HPDE6-E6E7 (cell line): Measurements from ENCODE around the gene NIPA2.

ENCODE experiments used
- DNase-seq: peaks from one replicate; pipeline ENCODE4 v3.0.0; 2011; ENCODE audit warnings: missing footprints; ENCODE audit errors: extremely low spot score

NIPA2 gene

GRCh38 chr15:22902981-22903380, 64.5 kb downstream of the NIPA2 start:
- no peak for DNase-seq

GRCh38 chr15:22903427-22903826, 65.0 kb downstream of the NIPA2 start:
- DNase-seq = no peak

- no peak for DNase-seq
Measured at GRCh38 chr15:22903961-22904534, 65.6 kb downstream of the NIPA2 start.

GRCh38 chr15:22904736-22905135, 66.3 kb downstream of the NIPA2 start:
- no peak for DNase-seq

GRCh38 chr15:22907161-22907950, 68.9 kb downstream of the NIPA2 start:
- no peak for DNase-seq

- DNase-seq = no peak
Measured at GRCh38 chr15:22908830-22909229, 70.4 kb downstream of the NIPA2 start.

GRCh38 chr15:22911306-22911705, 72.8 kb downstream of the NIPA2 start:
- no peak for DNase-seq

- no peak for DNase-seq
Measured at GRCh38 chr15:22912256-22912655, 73.8 kb downstream of the NIPA2 start.

GRCh38 chr15:22913646-22914380, 75.3 kb downstream of the NIPA2 start:
- DNase-seq = no peak

GRCh38 chr15:22915866-22916515, 77.5 kb downstream of the NIPA2 start:
- no peak for DNase-seq

- no peak for DNase-seq
Measured at GRCh38 chr15:22916606-22917350, 78.3 kb downstream of the NIPA2 start.

- no peak for DNase-seq
Measured at GRCh38 chr15:22917556-22917955, 79.1 kb downstream of the NIPA2 start.
